CD8-positive, alpha-beta memory T cell (primary cell): Measurements from ENCODE around the gene PARP16. TPM values are rescaled to one million over a fixed set of nuclear protein-coding genes. Genes with fewer than 3 reads are reported as not detected.

Source experiments
- CTCF ChIA-PET: fragments of 350-600 bp; sonication (Branson Sonifier 250); formaldehyde crosslinking; loops from one replicate; lab custom pipeline; 2021; ENCODE audit warnings: antibody characterized with exemption; lab: Charles Lee
- POLR2A ChIA-PET: fragments of 350-600 bp; sonication (Branson Sonifier 250); formaldehyde crosslinking; loops from one replicate; lab custom pipeline; 2021; ENCODE audit warnings: antibody characterized with exemption; lab: Charles Lee
- DNase-seq, 5 donors: peaks; one replicate each; pipeline versions ENCODE4 v3.0.0 to v3.0.0-alpha.2; 2020 to 2022; ENCODE audit warnings: mixed read lengths in 1 of 5
- H3K27ac ChIP-seq: one replicate; pipeline ENCODE4 v1.7.0; 2013; ENCODE audit warnings: low read depth, mild to moderate bottlenecking, low read length, moderate library complexity
- H3K27me3 ChIP-seq: 2 replicates; pipeline ENCODE4 v1.7.0; 2013; ENCODE audit warnings: low read length, mild to moderate bottlenecking; ENCODE audit not compliant: insufficient read depth, poor library complexity, severe bottlenecking
- H3K36me3 ChIP-seq: 2 replicates; pipeline ENCODE4 v1.7.0; 2013; ENCODE audit warnings: mild to moderate bottlenecking, low read length, moderate library complexity; ENCODE audit not compliant: insufficient read depth
- H3K4me1 ChIP-seq: 2 replicates; pipeline ENCODE4 v1.7.0; 2013; ENCODE audit warnings: mild to moderate bottlenecking, low read length, moderate library complexity; ENCODE audit not compliant: insufficient read depth
- H3K4me3 ChIP-seq: 2 replicates; pipeline ENCODE4 v1.7.0; 2013; ENCODE audit warnings: mild to moderate bottlenecking, low read length
- H3K9me3 ChIP-seq: 2 replicates; pipeline ENCODE4 v1.7.0; 2013; ENCODE audit warnings: mild to moderate bottlenecking, low read length
- H3K27ac Mint-ChIP-seq, 8 donors: one replicate each; pipeline ENCODE4 v1.8.0; 2020 to 2021; ENCODE audit warnings: mixed read lengths in 8 of 8, mild to moderate bottlenecking in 6 of 8, inconsistent platforms in 3 of 8, moderate library complexity in 3 of 8
- H3K27me3 Mint-ChIP-seq, 2 donors: one replicate each; pipeline ENCODE4 v1.8.0; 2020 to 2021; ENCODE audit warnings: mixed read lengths in 2 of 2, mild to moderate bottlenecking in 1 of 2, moderate library complexity in 1 of 2
- H3K36me3 Mint-ChIP-seq, 3 donors: one replicate each; pipeline ENCODE4 v1.8.0; 2020 to 2021; ENCODE audit warnings: mixed read lengths in 3 of 3, inconsistent platforms in 1 of 3, mild to moderate bottlenecking in 1 of 3
- H3K4me1 Mint-ChIP-seq, 3 donors: one replicate each; pipeline ENCODE4 v1.8.0; 2020 to 2021; ENCODE audit warnings: mixed read lengths in 3 of 3, inconsistent platforms in 1 of 3, mild to moderate bottlenecking in 1 of 3
- H3K4me3 Mint-ChIP-seq, 7 donors: one replicate each; pipeline ENCODE4 v1.8.0; 2020 to 2021; ENCODE audit warnings: mixed read lengths in 7 of 7, mild to moderate bottlenecking in 6 of 7, moderate library complexity in 4 of 7, inconsistent platforms in 2 of 7
- H3K9me3 Mint-ChIP-seq, 5 donors: one replicate each; pipeline ENCODE4 v1.8.0; 2020 to 2022; ENCODE audit warnings: mixed read lengths in 5 of 5, mild to moderate bottlenecking in 3 of 5, moderate library complexity in 2 of 5, inconsistent platforms in 1 of 5
- polyA plus RNA-seq: library from polyadenylated mRNA; unstranded; fragments of 300-500 nt; fragmentation: Illumina TruSeq; gene quantifications from one replicate; pipeline ENCODE4 v1.2.3, GENCODE V29; 2021
- total RNA-seq, 2 experiments: library from RNA; stranded (reverse); gene quantifications; one replicate each; pipeline ENCODE4 v1.2.3, GENCODE V29; 2021

The PARP16 gene
- total and polyA plus RNA-seq, 3 experiments from 2014 or later: 14.1 to 30.9 (median 14.7) TPM

DNA sequence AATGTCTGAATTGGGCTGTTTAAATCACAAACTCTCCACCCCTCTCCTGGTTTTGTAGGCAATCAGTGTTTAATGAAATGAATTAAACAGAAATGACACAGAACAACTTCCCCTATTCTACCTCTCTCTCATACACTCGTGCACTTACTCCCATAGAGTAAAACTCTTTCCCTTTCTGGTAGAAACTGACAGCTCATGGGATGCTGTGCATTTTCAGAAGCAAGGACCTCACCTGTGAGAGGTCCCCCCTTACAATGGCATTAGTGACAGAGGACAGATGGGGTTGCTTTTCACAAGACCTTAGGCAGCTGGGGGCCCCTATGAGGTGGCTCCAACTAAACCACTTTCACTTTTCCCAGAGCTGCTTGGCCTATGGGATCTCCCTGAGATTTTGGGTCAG lies 31.9 kb downstream of the PARP16 start:
- Histone ChIP-seq H3K27me3 (no peaks in the 10 kb centered on the region), H3K27ac (no peak overlapping the region), H3K4me3 (no peak overlapping the region), H3K36me3 (peaks cover 13% of the 10 kb centered on the region), H3K4me1 (no peaks in the 10 kb centered on the region), H3K9me3 (no peaks in the 10 kb centered on the region)
- peak overlapping the region in 1 of 8 donors; percentile 56 for H3K27ac Mint-ChIP-seq
- no peaks in the 10 kb centered on the region for H3K27me3 Mint-ChIP-seq
- POLR2A ChIA-PET: interaction anchor here (0.5 kb wide), 1 partner anchor 32 kb away, joined by 4 read pairs; the partner anchor contains the start of gene PARP16
- DNase-seq: no peak
- H3K9me3 Mint-ChIP-seq: no peaks in the 10 kb centered on the region
- H3K4me1 Mint-ChIP-seq: no peaks in the 10 kb centered on the region
- peaks cover 7 to 57% (median 19%) of the 10 kb centered on the region in 3 donors for H3K36me3 Mint-ChIP-seq
- CTCF ChIA-PET: no interaction called here
- H3K4me3 Mint-ChIP-seq: no peak overlapping the region

DNA sequence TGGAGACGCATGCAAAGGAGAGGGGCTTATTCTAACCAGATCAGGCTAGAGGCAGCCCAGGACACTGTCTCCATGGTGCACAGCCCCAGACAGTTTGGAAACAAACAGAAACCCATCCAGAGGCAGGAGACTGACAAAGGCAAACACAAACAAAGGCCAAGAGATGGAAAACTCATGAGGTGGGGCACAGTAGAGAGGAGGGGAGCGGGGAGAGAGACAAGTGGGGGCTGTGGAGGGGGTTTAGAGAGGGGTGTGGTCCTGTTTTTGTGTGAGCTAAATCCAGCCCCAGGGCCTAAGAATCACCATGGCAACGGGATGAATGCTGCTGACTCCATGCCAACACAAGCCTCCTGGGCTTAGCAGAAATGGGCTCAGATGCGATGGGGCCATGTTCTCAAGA lies 32.3 kb downstream of the PARP16 start:
- Mint-ChIP-seq H3K36me3 (peaks cover 4 to 53% (median 17%) of the 10 kb centered on the region in 3 donors), H3K27me3 (no peaks in the 10 kb centered on the region)

GRCh38 chr15:65249641-65250040 lies 37.0 kb downstream of the PARP16 start:
- Mint-ChIP-seq H3K4me3 (no peak overlapping the region), H3K27me3 (no peaks in the 10 kb centered on the region), H3K27ac (peak overlapping the region in 1 of 8 donors; percentile 7), H3K36me3 (peaks cover 5 to 41% (median 8%) of the 10 kb centered on the region in 3 donors), H3K4me1 (no peaks in the 10 kb centered on the region), H3K9me3 (no peaks in the 10 kb centered on the region)
- H3K36me3 ChIP-seq: no peaks in the 10 kb centered on the region
- H3K27ac ChIP-seq: no peak overlapping the region
- H3K4me3 ChIP-seq: no peak overlapping the region
- DNase-seq: peak in 1 of 5 donors; percentile 4
- H3K4me1 ChIP-seq: no peaks in the 10 kb centered on the region
- H3K9me3 ChIP-seq: no peaks in the 10 kb centered on the region
- CTCF ChIA-PET: no interaction called here
- POLR2A ChIA-PET: no interaction called here
- no peaks in the 10 kb centered on the region for H3K27me3 ChIP-seq

More for the DNA sequence above, 32.3 kb downstream of the PARP16 start:
- Histone ChIP-seq H3K36me3 (peaks cover 9% of the 10 kb centered on the region), H3K4me3 (no peak overlapping the region), H3K9me3 (no peaks in the 10 kb centered on the region), H3K27me3 (no peaks in the 10 kb centered on the region), H3K4me1 (no peaks in the 10 kb centered on the region), H3K27ac (no peak overlapping the region)
- no peak overlapping the region for H3K4me3 Mint-ChIP-seq
- no peak for DNase-seq
- ChIA-PET POLR2A (no interaction called here), CTCF (no interaction called here)
- H3K9me3 Mint-ChIP-seq: no peaks in the 10 kb centered on the region
- peak overlapping the region in 1 of 8 donors; percentile 78 for H3K27ac Mint-ChIP-seq
- H3K4me1 Mint-ChIP-seq: no peaks in the 10 kb centered on the region

DNA sequence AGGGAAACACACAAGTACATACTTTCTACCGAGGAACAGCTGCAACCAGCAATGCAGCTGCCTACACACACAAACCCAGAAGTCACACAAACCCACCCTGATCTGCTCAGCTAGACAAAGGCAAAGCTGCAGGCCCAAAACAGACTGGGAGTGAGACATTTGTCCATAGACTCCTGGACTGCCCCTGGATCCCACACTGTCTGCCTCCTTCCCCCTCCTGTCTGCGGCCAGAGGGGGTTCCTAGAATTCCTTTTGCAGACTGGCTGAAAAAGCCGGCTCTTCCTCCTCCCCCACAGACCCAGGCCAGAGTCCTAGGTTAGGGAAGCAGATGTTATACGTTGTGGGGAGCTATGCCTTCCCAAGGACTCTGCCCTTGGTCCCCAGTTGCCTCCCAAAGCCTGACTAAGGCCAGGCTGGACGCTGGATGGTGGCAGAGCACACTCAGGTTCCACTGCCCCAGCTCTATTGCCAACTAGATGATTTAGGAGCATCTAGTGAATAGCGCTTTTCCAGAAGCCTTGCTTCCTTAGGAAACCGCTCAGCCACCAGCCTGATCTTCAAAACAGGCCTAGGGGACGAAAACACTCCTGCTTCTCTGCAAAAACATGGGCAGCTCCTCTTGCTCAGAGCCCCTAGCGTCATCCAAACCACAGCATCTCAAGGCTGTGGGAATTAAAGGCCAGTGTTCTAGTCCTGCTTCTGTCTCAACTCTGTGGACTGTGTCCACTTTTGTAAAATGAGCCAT lies 38.0 kb downstream of the PARP16 start:
- ChIA-PET POLR2A (no interaction called here), CTCF (interaction anchor here (0.6 kb wide), 1 partner anchor 9 kb away, joined by 4 read pairs; no protein-coding TSS in a partner anchor)
- no peaks in the 10 kb centered on the region for H3K4me1 ChIP-seq
- Mint-ChIP-seq H3K9me3 (no peaks in the 10 kb centered on the region), H3K4me3 (no peak overlapping the region), H3K27ac (peak overlapping the region in 2 of 8 donors; percentile 32 to 84), H3K4me1 (no peaks in the 10 kb centered on the region), H3K27me3 (no peaks in the 10 kb centered on the region), H3K36me3 (peaks cover 6 to 36% (median 9%) of the 10 kb centered on the region in 3 donors)
- no peak overlapping the region for H3K4me3 ChIP-seq
- no peak for DNase-seq
- H3K9me3 ChIP-seq: no peaks in the 10 kb centered on the region
- no peaks in the 10 kb centered on the region for H3K27me3 ChIP-seq
- H3K27ac ChIP-seq: no peak overlapping the region
- no peaks in the 10 kb centered on the region for H3K36me3 ChIP-seq

GRCh38 chr15:65246939-65247338 lies 39.7 kb downstream of the PARP16 start:
- CTCF ChIA-PET: interaction anchor here (1.1 kb wide), 1 partner anchor 51 kb away, joined by 4 read pairs; no protein-coding TSS in a partner anchor
- no peak for DNase-seq
- Histone ChIP-seq H3K27me3 (no peaks in the 10 kb centered on the region), H3K4me1 (no peaks in the 10 kb centered on the region), H3K27ac (no peak overlapping the region), H3K4me3 (no peak overlapping the region), H3K9me3 (no peaks in the 10 kb centered on the region), H3K36me3 (no peaks in the 10 kb centered on the region)
- no peak overlapping the region for H3K4me3 Mint-ChIP-seq
- H3K9me3 Mint-ChIP-seq: no peaks in the 10 kb centered on the region
- H3K27ac Mint-ChIP-seq: peak overlapping the region in 1 of 8 donors; percentile 73
- POLR2A ChIA-PET: no interaction called here
- no peaks in the 10 kb centered on the region for H3K27me3 Mint-ChIP-seq
- H3K36me3 Mint-ChIP-seq: peaks cover 6 to 27% (median 9%) of the 10 kb centered on the region in 3 donors
- H3K4me1 Mint-ChIP-seq: no peaks in the 10 kb centered on the region

- Histone ChIP-seq H3K36me3 (no peaks in the 10 kb centered on the region), H3K27me3 (no peaks in the 10 kb centered on the region), H3K4me3 (no peak overlapping the region), H3K4me1 (no peaks in the 10 kb centered on the region), H3K9me3 (no peaks in the 10 kb centered on the region), H3K27ac (no peak overlapping the region)
- H3K27me3 Mint-ChIP-seq: no peaks in the 10 kb centered on the region
- no peaks in the 10 kb centered on the region for H3K9me3 Mint-ChIP-seq
- H3K4me1 Mint-ChIP-seq: no peaks in the 10 kb centered on the region
- peak overlapping the region in 1 of 7 donors; percentile 18 for H3K4me3 Mint-ChIP-seq
- DNase-seq: no peak
- H3K27ac Mint-ChIP-seq: peak overlapping the region in 1 of 8 donors; percentile 29
- ChIA-PET CTCF (interaction anchor here (1.1 kb wide), 1 partner anchor 51 kb away, joined by 4 read pairs; no protein-coding TSS in a partner anchor), POLR2A (no interaction called here)
- peaks cover 6 to 27% (median 9%) of the 10 kb centered on the region in 3 donors for H3K36me3 Mint-ChIP-seq
Measured at GRCh38 chr15:65246026-65246714, 40.5 kb downstream of the PARP16 start.

DNA sequence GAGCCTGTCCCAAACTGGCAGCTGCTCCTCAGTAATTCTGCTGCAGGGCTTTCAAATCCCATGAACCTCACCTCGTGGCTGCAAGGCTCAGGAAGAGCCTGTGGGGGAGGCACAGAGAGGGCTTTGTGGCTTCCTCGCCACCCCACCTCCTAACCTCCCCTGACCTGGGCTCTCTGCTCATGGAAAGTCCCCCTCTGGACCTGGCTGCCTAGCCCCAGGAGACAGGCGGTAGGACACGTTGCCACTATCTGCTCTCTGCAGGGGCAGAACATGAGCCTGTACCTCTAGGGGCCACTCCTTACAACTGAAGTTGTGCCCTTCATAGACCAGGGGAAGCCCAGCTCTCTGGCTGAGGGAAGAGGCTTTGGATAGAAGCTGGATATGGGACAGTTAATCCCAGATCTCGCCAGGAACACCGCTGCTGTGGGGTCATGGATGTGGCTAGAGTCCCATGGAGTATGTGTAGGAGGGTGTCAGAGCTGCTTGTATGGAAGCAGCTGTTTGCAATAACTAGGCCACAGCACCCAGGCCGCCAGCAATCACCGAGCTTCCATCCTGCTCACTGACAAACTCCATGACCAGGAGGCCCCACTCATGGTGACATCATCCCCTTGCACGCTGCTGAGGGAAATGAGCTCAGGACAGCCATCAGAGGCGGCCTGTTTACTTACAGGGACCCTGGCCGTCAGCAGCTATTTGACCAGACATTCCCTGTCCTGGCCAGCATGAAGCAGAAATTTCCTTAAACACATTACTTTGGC lies 41.4 kb downstream of the PARP16 start:
- no peaks in the 10 kb centered on the region for H3K36me3 ChIP-seq
- no peak overlapping the region for H3K27ac ChIP-seq
- no peak for DNase-seq
- no peaks in the 10 kb centered on the region for H3K4me1 ChIP-seq
- no peaks in the 10 kb centered on the region for H3K27me3 Mint-ChIP-seq
- H3K27me3 ChIP-seq: no peaks in the 10 kb centered on the region
- peak overlapping the region in 1 of 8 donors; percentile 68 for H3K27ac Mint-ChIP-seq
- no peak overlapping the region for H3K4me3 ChIP-seq
- peak overlapping the region in 1 of 7 donors; percentile 18 for H3K4me3 Mint-ChIP-seq
- H3K4me1 Mint-ChIP-seq: no peaks in the 10 kb centered on the region
- peaks cover 6 to 24% (median 9%) of the 10 kb centered on the region in 3 donors for H3K36me3 Mint-ChIP-seq
- no peaks in the 10 kb centered on the region for H3K9me3 ChIP-seq
- H3K9me3 Mint-ChIP-seq: no peaks in the 10 kb centered on the region
- ChIA-PET CTCF (no interaction called here), POLR2A (interaction anchor here (0.5 kb wide), 1 partner anchor 666 kb away, joined by 3 read pairs; no protein-coding TSS in a partner anchor)
